GM21825 (cell line): ENCODE results near the gene IL20.

ENCODE experiments used
- ATAC-seq: cut with Tn5 transposase; IDR thresholded peaks from one replicate; pipeline ENCODE4 v1.9.1; 2021; ENCODE audit warnings: mild to moderate bottlenecking, moderate library complexity; ENCODE audit not compliant: unreplicated experiment

IL20 gene

DNA sequence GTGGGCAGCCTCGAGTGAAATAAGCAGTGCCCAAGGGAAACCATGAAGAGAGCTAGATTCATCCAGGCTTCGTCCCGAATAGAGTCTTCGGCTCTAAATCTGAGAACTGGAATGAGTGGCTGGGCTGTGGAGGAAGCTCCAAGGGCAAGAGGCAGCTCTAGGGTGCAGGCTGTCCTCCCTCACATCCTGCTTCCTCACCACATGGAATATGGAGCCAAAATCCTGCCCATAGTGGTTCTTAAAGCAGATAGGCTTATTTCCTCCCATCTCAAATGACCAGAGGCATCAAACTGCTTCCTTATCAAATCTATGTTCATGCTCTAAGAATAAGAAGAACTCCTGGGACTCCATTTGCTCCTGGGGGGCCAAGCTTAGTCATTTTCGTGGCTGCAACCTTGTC is 34.3 kb downstream of the IL20 start:
- no peak for ATAC-seq

DNA sequence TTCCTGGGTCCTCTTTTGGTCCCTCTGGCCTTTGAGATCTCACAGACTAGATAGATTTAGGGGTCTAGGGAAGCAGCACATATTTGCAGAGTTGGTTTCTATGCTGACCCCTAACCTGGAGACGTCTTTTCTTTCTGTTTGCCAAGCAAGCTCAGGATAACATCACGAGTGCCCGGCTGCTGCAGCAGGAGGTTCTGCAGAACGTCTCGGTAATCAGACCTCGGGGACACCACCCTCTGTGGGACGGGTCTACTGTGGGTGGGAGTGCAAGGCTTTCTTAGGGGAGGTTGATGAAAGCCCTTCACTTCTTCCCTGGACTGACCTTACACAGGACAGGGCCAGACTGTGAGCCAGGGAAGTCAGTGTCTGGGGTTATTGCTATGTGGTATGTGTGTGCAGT is 34.7 kb downstream of the IL20 start:
- no peak for ATAC-seq

DNA sequence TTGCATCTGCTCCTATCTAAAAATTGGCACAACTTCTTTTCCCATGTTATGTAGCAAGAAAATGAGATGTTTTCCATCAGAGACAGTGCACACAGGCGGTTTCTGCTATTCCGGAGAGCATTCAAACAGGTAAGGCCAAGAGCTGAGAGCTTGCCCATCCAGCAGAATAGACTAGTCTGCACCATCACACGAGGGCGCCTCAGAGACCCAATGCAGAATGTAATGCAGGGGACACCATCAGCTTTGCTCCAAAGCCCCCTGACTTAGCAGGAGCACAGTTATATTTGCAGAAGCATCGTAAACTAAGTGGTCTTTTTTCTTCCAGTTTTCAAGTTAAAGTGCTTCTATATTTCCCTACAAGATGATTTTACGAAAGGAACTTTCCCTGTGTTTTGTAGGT is 36.5 kb downstream of the IL20 start:
- no peak for ATAC-seq

DNA sequence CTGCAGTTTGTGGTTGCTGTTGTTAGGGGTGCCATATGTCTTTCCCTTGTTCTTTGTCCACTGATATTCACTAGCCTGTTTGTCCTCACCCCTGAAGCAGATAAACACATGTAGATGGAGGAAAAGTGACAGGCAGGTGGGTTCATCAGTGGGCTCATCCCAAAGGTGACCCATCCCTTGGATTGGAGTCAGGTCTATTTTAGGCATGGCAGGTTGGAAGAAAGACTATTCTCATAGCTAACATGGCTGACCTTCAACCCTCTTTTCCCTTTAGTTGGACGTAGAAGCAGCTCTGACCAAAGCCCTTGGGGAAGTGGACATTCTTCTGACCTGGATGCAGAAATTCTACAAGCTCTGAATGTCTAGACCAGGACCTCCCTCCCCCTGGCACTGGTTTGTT is 37.3 kb downstream of the IL20 start:
- no peak for ATAC-seq

DNA sequence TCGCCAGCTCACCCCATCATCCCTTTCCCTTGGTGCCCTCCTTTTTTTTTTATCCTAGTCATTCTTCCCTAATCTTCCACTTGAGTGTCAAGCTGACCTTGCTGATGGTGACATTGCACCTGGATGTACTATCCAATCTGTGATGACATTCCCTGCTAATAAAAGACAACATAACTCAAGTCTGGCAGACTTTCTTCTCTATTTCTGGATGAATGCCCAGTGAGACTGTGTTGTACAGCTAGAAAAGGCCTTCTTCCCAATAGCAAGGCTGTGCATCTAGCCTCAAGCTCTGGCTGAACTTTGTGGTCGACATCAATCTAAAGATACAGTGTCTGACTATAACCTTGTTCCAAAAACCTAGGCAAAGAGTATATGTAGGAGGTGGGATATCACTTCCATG is 38.3 kb downstream of the IL20 start:
- no peak for ATAC-seq

DNA sequence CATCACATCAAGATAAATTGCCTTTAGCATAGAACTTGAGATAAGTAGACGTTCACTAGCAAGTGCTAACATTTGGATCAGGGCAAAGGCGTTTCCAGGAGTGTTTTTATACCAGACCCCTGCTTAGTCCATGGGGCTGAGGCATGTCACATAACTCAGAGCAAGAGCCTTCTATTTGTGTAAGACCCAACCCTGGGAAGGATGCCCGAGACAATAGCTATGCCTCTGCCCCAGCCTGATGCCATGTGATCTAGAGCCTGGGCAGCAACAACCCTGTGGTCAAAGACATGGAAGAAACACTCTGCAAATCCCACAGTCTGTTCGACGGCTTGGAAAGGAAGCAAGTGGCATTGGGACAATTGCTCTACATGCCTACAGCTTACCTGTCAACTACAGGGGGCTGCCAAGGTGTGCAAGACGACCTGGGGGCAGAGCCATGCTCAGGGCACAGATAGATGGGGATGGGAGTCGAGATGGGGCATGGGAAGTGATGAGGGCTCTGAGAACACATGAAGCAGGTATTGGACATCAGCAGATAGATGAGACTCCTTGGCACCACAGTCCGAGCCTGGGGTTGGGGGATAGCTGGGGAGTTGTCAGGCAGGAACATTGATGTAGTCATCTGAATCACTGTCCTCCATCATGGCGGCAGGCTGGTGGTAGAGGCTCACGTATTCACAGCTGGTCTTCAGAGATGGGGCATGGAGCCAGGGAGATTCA is 39.2 kb downstream of the IL20 start:
- ATAC-seq = no peak

DNA sequence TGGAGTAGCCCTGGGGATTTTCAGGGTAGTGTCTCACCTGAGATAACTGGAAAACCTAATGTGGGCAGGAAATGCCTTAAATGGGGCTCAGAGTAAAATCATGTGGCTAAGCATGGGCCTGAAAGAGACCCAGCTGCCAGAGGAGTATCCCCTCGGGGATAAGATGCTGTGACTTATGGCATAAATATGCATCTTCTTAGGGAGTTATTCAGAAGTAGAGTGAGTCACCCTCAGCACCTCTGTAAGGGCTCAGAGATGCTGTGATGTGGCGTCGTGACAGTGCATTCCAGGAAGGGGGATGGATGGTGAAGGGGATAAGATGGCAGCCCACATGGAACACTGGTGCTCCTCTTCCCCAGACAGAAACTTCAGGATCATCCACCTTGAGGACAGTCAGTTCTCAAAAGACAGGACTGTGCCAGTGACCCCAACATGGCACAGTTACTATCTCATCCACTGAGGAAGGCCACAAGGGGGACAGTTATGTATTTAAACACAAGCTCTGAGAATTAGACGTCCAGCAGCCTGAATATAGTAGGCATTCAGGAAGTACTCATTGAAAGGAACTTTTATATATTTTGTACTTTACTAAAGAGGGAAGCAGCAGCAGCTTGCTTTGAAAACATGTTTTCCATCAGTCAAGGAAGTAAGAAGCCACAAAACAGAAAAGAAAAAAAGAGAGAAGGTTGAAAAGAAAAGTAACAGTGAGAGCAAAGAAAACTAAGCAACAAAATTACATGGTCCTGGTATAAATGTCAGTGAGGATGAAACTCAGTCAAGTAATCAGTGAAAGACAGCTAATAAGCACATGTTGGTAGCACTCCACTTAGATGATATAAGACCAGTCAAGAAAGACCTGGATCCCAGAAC is 40.1 kb downstream of the IL20 start:
- ATAC-seq = peak; percentile 67

DNA sequence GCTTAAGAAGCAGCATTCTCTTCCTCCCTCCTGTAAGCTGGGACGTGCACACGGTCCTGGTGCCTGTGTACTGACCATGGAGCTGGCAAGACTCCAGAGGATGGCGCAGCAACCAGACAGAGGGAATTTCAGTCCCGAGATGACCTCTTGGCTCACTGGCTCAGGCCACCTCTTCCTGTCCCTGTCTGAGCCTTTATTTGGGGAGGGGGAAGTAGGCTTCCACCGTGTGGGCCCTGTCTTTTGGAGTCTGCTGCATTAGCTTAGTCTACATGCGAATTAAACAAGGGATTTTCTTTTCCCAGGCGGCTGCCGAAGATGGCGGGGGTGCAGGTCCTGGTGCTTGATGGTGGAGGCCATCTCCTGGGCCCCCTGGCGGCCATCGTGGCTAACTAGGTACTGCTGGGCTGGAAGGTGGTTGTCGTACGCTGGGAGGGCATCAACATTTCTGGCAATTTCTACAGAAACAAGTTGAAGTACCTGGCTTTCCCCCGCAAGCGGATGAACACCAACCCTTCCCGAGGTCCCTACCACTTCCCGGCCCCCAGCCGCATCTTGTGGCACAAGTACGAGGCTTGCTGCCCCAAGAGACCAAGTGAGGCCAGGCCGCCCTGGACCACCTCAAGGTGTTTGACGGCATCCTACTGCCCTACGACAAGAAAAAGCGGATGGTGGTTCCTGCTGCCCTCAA is 42.0 kb downstream of the IL20 start:
- no peak for ATAC-seq

DNA sequence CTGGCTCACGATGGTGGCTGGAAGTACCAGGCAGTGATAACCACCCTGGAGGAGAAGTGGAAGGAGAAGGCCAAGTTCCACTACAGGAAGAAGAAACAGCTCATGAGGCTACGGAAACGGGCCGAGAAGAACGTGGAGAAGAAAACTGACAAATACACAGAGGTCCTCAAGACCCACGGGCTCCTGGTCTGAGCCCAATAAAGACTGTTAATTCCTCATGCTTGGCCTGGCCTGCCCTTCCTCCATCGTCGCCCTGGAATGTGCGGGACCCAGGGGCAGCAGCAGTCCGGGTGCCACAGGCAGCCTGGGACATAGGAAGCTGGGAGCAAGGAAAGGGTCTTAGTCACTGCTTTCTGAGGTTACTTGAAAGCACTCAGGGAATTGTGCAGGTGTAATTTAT is 42.6 kb downstream of the IL20 start:
- ATAC-seq = no peak

DNA sequence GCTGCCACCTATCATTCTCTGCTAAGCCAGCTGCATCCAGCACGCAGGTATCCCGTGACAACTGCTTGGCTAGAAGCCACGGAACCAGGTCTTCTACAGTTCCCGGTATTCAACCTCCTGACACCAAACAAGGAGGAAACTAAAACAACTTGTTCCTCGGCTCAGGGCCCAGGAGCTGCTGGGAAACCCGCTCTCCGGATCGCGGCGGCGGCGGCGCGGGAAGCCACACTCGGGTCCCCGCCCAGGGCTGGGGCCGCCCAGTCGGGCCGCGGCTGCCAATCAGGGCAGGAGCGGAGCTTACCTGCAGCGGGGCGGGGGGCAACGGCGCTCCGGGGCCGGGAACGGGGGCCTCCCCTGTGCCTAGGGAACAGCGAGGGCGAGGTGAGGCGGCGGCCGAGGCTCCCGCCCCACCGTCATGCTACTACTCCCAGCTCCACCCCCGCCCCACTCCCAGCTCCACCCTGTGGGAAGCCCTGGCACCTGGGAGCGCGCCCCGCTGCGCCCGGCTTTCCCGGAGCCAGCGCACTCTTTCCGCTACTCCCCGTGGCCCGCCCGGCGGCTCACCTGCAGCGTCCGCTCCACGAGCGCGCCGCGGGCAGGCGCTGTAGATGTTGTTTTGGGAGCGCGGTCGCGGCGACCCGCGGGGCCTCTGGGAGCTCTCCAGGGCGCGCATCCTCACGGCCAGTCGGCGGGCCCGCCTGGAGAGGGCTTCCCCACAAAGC is 43.9 kb downstream of the IL20 start:
- no peak for ATAC-seq

DNA sequence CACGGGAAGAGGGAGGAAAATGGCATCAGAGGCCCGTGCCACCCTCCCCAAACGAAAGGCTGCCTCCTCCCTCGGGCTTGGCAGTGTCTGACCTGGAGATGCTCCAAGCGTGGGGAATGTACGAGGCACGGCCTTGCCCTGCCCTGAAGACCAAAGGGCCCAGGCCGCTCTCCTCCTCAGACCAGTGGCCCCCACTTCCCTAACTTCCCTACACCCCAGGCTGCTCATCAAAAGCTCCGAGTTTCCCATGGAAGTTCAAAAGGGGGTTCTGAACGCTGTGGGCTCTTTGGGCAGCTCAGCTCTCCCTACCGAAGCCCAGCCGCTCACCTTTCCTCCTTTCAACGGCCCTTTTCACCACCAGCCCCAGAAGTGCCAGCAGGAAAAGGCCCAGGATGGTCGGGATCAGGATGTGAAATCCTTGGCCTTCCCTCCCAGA is 44.5 kb downstream of the IL20 start:
- no peak for ATAC-seq

DNA sequence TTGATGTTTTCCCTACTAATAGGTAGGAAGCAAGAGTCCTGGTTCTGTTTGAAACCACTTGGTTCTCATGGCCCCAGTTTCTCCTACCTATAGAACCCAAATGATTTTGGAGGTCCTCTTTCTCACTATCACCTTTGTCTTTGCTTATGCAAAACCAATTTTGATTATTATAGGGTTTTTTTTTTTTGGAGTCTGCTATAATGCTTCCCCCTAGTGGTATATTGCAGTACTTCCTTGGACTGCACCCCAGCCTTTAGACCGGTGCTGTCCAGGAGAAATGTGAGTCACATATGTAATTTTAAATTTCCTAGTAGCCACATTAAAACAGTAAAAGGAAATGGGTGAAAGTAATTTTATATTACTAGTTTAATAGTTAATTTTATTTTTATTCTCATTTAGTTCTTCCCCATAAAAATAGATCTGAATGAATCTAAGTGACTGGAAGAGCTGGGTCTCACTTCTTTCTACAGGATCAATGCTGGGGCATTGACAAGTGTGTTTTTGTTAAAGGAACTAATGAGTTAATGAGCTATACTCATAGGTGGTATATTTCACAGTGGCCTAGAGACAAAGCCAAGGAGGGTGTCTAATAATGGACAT is 45.7 kb downstream of the IL20 start:
- no peak for ATAC-seq

DNA sequence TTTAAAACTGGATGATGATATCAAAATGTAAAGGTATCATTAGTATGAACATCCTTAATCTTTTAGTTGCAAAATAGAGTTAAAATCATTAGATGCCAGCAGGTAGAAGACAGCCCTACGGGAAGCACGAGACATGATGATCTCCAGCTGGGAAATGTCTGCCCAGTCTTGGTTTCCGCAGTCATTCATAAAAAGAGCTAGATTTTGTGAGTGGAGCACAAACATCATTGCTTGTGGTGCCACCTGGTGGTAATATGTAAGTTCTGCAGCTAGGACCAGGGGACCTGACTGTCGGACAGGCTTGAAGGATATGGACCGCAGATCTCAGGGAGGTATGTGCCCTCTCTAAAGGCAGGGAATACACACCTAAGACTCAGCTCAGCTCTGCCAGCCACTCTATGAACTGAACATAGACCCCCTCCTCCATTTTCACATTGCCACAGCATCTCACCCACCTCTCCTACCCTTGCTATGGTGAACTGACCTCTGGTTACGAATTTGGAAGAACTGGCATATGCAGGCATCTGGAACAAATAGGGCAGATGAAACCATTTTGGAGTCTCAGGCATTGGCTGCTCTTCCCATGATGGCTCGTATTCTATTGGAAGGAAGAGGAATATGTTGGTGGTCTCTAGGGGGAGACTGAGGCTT is 47.1 kb downstream of the IL20 start:
- ATAC-seq = peak; percentile 49

DNA sequence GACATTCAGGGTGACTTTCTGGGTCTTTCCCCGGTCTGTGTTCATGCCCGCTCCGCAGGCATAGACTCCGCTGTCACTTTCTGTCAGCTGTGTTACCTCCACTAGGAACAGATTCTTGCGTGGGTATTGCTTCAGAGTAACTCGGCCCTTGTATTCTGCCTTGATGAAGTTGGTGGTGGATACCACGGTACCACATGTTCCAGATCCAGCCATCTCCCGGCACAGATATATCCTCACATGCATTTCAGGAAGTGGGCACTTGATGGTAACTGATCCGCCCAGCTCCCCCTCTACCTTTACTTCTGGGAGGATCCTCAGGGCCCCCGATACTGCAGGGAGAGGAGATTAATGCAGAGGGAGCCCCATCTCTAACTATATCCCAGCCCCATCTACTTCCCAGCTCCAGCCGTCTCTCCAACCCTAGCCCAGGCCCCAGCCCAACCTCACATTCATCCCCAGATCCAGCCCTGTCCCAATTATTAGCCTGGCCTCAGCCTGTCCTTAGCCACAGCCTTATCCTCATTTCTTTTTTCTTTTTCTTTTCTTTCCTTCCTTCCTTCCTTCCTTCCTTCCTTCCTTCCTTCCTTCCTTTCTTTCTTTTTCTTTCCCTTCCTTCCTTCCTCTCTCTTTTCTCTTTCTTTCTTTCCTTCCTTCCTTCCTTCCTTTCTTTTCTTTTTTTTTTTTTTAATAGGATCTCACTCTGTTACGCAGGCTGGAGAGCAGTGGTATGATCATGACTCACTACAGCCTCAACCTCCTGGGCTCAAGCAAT is 48.5 kb downstream of the IL20 start:
- ATAC-seq = no peak

DNA sequence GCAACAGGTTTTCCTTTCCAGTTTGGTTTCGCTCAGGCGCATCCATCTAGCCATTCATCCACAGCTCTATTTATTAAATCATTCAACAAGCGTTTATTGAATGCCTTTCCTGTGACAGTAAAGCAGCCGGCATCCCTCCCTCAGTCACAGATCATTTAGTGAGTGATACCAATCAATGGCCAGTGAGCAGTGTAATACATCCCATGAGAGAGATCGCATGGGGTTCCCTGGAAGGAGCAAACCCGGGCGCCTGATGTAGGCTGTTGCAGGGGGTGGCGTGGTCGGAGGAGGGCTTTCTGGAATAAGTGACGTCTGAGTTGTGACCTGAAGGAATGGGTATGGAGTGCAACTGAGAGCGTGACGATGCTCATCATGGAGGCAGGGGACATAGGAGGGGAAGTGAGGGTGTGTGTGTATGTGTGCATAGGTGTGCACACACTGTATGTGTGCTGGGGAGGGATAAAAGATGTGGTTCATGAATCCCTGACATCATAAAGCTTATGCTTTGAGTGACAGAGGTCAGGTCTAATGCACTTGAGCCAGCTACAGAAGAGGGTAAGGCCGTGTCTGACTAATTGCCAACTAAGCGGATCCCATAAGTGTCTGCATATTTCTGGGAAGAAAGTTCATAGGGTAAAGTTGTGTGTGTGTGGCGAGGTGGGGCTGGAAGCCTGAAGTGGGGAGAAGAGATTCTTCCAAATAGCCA is 49.8 kb downstream of the IL20 start:
- ATAC-seq = no peak

DNA sequence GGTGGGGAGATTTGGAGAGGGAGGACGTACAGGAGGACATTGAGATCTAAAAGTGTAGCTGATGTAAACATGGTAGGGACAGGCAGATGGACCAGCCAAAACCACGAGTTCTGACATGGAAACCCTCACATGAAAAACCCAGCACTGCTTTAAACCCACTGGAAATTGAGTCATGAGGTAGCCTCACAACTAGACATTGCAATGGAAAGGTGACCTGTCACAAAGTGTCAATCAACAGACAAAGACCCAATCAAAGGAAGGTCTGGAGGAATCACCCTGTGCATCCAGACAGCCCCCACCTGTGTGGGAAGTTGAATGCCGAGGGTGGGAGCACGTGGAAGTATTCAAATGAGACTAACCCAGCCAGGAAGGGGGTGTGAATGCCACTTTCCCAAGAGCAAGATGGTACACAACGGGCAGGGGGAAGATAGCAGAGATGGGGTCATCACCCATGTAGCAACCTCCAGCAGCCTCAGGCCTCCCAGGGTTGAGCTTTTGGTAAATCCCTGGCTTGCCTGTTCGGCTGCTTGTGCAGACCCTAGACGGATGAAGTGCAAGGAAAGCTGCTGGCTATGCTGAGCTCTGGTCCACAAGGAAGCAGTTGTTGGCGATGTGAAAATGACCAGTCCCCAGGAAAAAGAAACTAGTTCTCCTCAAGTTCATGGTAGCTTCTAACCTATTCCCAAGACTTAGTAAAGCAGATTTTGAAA is 50.7 kb downstream of the IL20 start:
- no peak for ATAC-seq

DNA sequence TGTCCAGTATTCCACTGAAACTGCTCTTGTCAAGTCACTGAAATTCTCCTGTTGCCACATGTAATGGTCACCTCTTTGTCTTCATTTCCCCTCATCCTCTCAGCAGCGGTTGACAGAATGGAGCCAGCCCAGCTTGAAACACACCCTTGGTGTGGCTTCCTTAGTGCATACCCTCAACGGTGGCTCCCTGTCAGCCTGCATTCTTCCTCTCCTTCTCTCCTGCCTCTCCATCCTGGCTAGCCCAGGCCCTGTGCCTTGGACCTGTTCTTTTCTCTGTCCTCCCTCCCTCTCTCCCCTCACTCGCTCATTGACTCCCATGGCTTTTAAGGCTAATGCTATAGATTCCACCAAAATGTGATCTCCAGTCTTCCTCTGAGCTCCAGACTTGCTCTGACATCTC is 52.7 kb downstream of the IL20 start:
- no peak for ATAC-seq
